ENCODE results near the gene PLCB2. TPM values are rescaled to one million over a fixed set of nuclear protein-coding genes. Genes with fewer than 3 reads are reported as not detected.

The PLCB2 gene
- total RNA-seq, 1 experiment from 2014 or later, result 0.74 TPM

GRCh38 chr15:40252141-40252437 lies 55.6 kb downstream of the PLCB2 start:
- no peak for DNase-seq (ENCODE audit: extremely low read depth, low read depth)

DNA sequence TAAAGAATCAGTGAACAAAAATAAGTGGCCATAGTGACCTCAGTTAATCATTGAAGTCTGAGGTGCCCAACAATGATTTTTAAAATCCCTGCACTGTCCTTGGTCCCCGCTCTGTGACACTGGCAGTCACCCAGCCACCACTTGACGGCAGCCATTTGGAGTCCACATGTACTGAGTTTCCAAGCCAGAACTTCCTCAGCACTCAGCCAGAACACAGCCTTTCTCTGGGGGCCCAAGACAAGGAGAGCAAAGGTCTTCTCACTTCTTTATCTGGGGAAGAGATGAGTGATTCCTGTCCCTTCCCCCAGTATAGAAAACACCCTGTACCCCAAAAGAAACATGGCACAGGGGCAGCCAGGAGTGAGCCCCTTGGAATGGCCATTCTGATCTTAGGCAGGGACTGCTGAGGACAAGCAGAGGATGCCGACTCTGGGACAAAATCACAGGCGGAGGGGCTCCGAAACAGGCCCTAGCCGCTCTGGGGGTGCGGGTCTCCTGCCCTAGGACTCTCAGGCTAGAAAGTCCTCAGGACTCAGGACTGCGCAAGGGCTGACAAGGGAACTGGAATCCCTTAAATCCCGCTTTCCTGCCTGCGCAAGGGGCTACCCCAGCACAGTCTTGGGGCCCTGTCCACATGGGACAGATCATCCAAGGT lies 56.1 kb downstream of the PLCB2 start:
- no peak for DNase-seq (ENCODE audit: extremely low read depth, low read depth)

- DNase-seq (ENCODE audit: extremely low read depth, low read depth), result no peak
Measured at GRCh38 chr15:40250771-40251483, 56.8 kb downstream of the PLCB2 start.

- no peak for DNase-seq (ENCODE audit: extremely low read depth, low read depth)
Measured at GRCh38 chr15:40250304-40250656, 57.5 kb downstream of the PLCB2 start.

DNA sequence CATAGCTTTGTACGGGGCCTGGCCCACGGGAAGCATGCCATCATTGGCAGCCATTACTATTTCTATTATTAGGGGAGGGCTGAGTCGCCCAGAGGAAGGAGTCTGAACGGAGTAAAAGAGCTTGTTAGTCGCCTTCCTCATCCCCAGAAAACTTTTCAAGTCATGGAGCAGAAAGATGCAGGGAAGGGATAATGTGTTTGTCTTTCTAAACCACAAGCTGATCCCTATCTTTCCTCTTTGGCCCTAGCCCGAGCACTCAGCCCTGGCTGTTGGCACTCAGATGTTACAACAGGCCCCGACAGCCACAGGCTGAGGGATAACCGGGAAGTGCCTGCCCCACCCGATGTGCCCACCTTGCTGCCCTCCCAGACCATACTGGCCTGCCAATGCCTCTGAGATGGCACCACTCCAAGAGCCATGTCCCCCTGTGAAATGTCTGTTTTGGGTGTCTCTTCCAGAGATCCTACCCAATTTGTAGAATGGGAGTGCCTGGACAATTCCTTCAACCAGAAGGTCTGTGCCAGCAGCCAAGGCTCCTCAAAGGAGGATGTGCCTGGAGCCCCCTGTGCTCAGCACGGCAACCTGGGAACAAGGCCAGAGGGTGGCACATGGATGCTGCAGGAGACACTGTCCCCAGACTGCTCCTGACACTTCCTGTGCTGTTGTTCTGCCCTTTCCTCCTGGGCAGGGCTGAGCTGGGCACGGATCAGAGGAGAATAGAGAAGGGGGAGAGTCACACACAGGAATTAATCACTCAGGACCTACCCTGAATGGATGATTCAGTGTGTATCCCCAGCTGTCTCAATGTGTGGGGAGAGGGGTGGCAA lies 58.0 kb downstream of the PLCB2 start:
- no peak for DNase-seq (ENCODE audit: extremely low read depth, low read depth)

DNA sequence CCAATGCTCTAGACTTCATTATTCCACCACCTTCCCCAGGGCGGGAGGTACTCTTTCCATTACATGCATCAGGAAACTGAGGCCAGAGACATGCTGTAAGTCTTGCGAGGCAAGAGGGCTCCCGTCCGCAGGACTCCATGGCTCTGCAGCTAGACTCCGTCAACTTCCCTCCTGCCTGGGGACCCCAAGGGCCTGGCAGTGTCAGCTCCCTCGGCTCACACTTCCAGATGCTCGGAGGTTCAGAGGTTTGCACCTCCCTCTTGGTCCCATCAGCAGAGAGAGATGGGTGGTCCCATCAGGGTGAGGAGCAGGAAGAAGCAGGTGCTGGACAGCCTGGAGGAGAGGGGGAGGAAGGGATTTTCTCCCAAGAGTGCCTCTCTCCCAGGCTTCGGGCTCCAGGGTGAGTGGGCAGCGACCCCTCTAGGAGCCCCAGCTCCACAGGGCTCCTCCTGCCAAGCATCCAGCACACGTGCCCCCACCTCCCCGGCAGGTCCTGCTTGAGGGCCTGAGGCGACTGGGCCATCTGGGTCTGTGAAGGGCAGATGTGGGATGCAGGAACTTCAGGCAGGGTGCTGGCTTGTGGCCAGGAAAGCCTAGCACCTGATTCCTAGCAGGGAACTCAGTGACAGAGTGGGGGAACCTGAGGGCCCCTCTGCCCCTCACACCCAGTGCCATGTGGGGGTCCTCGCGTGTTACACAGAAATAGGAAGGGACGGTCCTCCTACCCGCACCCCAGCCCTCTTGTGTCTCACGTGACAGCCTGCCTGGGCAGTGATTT lies 59.5 kb downstream of the PLCB2 start:
- DNase-seq (ENCODE audit: extremely low read depth, low read depth), result no peak

DNA sequence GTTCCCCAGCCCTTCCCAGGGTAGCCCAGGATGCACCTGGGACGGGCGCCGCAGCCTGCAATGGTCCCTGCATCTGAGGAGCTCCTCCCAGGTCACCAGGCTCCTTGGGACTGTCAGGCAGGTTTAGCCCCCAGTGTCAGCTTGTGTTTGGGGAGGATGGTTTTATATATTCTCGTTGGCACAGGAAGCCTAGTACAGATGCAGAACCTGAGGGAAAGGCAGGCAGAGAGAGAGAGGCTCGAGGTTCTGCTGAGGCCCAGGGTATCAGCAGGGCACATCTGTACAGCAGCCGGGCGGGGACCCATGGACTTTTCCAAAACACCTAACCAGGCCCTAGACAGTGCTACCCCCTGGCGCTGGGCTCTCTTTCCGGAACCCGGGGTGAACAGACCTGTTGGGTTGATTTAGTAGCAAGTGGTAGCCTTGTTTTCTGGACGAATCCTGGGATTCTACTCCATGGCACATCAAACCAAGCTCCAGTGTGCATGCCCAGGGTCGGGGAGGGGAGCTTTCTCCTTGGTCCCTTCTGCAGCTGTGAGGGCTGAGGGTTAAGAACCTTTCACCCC lies 60.2 kb downstream of the PLCB2 start:
- no peak for DNase-seq (ENCODE audit: extremely low read depth, low read depth)

DNA sequence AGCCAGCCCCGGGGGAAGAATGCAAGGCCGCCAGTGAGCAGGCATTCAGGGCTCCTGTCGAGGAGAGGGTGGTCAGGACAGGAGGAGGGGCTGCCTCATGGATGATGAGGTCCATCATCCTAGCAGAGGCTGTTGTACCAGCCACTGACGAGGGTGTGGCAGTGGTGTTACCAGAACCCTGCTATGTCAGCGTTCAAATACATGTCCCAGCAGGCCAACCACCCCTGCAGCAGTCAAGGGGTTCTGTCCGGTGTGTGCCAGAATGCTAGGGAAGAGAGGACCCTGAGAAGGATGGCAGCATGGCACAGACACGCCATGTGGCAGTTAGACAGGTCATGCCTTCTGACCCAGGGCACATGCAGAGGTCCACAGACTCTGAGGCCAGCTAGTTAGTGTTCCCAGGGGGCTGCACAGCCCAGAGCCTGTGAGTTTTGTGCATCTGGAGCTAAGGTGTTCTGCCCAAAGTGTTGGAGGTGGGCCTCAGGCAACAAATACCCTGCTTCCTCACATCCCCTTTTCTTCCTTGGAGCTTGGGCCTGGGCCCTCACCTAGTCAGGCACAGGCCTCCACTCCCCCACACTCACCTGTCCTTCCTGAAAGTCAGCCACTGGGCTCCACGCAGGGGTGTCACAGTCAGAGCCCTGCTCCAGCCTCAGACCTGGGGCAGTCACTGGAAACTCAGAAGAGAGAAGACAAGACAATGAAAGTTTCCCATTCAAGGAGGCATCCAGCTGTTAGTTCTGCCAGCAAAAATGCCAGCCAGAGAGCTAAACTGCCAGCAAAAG lies 61.0 kb downstream of the PLCB2 start:
- no peak for DNase-seq (ENCODE audit: extremely low read depth, low read depth)

- DNase-seq (ENCODE audit: extremely low read depth, low read depth), result no peak
Measured at GRCh38 chr15:40245666-40246450, 61.9 kb downstream of the PLCB2 start.

DNA sequence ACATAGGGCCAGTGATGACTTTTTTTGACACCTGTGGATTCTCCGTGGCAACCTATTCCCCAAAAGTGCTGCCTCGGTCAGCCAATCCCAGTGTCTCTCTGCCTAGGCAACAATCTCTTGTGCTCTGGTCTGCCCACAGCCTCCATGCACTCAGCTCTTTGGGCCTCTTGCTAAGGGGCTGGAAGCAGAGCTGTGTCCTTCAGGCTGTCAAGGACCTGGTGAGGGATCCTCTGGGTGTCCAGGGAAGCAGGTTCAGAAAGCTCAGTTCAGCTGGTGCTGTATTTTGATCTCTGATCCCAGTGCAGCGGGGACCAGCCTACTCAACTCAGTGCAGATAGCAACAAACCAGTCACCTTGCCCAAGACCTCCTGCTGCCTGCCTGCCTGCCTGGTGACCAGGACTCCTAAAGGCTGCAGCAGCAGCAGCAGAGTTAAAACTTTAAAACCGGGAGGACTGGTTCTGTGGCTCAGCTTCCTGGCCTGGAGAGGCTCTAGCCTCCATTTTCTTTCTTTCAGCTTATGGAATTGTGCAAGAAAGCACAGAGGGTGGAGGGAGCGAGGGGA lies 62.7 kb downstream of the PLCB2 start:
- no peak for DNase-seq (ENCODE audit: extremely low read depth, low read depth)

- DNase-seq (ENCODE audit: extremely low read depth, low read depth), result no peak
Measured at GRCh38 chr15:40243126-40243810, 64.5 kb downstream of the PLCB2 start.

- DNase-seq (ENCODE audit: extremely low read depth, low read depth), result no peak
Measured at GRCh38 chr15:40242601-40243000, 65.1 kb downstream of the PLCB2 start.

DNA sequence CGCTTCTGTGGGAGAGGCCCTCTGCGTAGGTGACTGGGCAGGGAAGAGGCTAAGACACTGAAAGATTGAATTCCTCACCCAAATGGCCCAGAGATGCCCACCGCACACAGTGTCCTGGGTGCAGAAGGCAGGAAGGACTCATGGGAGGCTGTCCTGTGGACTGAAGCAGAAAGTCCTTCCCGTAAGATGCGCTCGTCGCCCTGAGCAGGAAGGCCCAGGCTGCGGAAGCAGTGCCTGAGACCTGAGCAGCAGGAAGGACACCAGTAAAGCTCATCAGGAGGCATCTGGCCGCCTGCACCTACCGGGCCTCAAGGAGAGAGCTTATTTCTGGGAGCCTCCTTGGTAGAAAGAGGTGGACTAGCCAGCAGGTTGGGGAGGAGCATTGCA lies 65.5 kb downstream of the PLCB2 start:
- DNase-seq (ENCODE audit: extremely low read depth, low read depth), result no peak

DNA sequence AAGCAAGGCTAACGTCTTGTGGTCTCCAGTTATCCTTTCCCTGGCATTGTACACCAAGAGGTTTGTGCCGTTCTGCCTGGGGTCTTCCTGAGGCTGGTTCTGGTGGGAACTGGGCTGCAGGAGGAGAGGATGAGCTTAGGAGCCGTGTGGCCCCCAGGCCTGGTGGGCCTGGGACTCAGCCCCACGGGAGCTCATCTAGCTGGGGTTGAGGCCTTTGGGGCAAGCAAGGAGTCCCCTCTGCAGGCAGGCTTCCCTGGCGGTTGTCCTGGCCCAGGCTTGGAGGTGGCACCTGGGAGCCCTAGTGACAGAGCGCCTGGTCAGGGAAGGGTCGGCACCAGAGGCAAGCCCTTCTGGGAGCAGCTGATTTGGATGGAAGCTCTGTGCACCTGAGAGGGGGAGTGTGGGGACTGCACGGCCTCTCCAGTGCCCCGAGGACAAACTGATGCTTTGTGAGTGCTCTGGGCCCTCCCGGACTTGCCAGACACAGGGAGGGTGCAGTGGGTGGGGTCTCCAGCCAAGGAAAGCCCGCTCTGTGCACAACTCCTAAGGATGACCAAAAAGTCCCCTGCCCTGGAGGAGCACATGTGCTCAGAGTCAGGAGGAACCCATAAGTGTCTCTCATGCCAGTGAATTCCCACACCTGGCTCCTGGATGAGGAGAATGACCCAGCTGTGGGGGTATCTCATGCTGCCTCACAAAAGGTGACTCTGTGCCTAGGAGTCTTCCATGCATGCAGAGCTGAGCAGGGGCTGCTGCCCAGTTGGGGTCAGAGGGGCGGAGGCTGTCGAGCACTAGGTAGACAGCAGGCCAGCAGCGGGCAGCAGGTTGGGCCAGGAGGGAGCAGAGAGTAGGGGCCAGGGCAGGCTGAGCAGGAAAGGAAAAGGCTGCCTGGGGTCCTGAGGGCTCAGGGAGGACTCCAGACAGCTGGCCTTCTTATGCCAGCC lies 66.2 kb downstream of the PLCB2 start:
- DNase-seq (ENCODE audit: extremely low read depth, low read depth), result no peak

DNA sequence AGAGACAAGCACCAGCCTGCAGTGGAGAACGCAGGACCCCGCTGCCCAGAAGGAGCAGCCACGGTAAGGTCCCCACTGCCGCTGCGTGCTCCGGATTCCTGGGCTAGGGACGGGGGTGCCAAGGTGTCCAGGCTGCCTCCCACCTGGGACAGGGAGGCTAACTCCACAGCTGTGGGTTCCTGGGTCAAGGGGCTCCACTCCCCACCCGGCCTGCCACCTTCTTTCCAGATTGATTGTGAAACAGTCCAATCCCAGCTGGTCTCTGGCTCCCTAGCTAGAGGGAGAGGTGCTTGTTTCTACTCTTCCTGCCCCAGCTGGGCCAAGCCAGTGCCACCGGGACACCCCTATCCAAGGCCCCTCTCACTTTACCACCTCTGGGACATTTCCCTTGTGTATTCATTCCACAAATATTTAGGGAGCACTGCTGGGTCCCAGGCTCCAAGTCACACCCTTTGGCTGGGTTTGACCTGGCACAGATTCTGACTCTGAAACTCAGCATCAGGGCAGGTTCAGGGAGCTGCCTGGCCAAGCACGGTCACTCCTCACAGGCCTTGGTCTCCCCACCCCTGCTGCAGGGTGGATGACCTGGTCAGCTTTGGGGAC lies 67.0 kb downstream of the PLCB2 start:
- DNase-seq (ENCODE audit: extremely low read depth, low read depth), result no peak

GRCh38 chr15:40239693-40240618 lies 67.8 kb downstream of the PLCB2 start:
- no peak for DNase-seq (ENCODE audit: extremely low read depth, low read depth)

Measured in NCI-H460 (cell line).